Measurements from ENCODE around the gene HERC6. TPM values are rescaled to one million over a fixed set of nuclear protein-coding genes. Genes with fewer than 3 reads are reported as not detected.
"Not testable (repeated sequence)": the region's sequence is repeated elsewhere in the genome, so short reads cannot be mapped to it uniquely, and the experiment has no call there.

HERC6 gene
- total RNA-seq, 2 experiments from 2014 or later = 42.8 to 43.6 TPM

GRCh38 chr4:88409206-88409605 lies 30.6 kb downstream of the HERC6 start:
- no peaks in the 10 kb centered on the region for H3K27me3 Mint-ChIP-seq
- DNase-seq = no peak
- H3K4me3 Mint-ChIP-seq = no peak overlapping the region
- ChIA-PET CTCF (no interaction called here), POLR2A (no interaction called here)
- peaks cover 70% of the 10 kb centered on the region for H3K36me3 Mint-ChIP-seq (ENCODE audit: low read depth)
- H3K9me3 Mint-ChIP-seq = no peaks in the 10 kb centered on the region
- peaks cover 2% of the 10 kb centered on the region for H3K4me1 Mint-ChIP-seq
- no peak overlapping the region for H3K27ac Mint-ChIP-seq

GRCh38 chr4:88409789-88410188 lies 31.1 kb downstream of the HERC6 start:
- DNase-seq = no peak
- ChIA-PET POLR2A (no interaction called here), CTCF (interaction anchor here (1.1 kb wide), 1 partner anchor 18 kb away, joined by 3 read pairs; no protein-coding TSS in a partner anchor)
- Mint-ChIP-seq H3K9me3 (no peaks in the 10 kb centered on the region), H3K27me3 (no peaks in the 10 kb centered on the region), H3K4me1 (peaks cover 2% of the 10 kb centered on the region), H3K36me3 (ENCODE audit: low read depth) (peaks cover 70% of the 10 kb centered on the region), H3K4me3 (no peak overlapping the region), H3K27ac (no peak overlapping the region)

- CTCF ChIA-PET = interaction anchor here (0.7 to 1.5 kb wide), 4 partner anchors 8 to 43 kb away, joined by 3 to 4 read pairs (median 3); no protein-coding TSS in a partner anchor
- DNase-seq = no peak
- Mint-ChIP-seq H3K27ac (no peak overlapping the region), H3K4me1 (peaks cover 2% of the 10 kb centered on the region), H3K27me3 (no peaks in the 10 kb centered on the region), H3K36me3 (ENCODE audit: low read depth) (peaks cover 72% of the 10 kb centered on the region), H3K9me3 (no peaks in the 10 kb centered on the region), H3K4me3 (no peak overlapping the region)
- POLR2A ChIA-PET = interaction anchor here (0.6 kb wide), 1 partner anchor 16 kb away, joined by 3 read pairs; no protein-coding TSS in a partner anchor
Observed at GRCh38 chr4:88411491-88412096, 32.9 kb downstream of the HERC6 start.

GRCh38 chr4:88413801-88414200 lies 35.1 kb downstream of the HERC6 start:
- POLR2A ChIA-PET = no interaction called here

GRCh38 chr4:88414755-88415154 lies 36.1 kb downstream of the HERC6 start:
- CTCF ChIA-PET = no interaction called here
- Mint-ChIP-seq H3K27me3 (no peaks in the 10 kb centered on the region), H3K4me3 (no peak overlapping the region), H3K36me3 (ENCODE audit: low read depth) (peaks cover 69% of the 10 kb centered on the region), H3K4me1 (peaks cover 2% of the 10 kb centered on the region), H3K27ac (no peak overlapping the region), H3K9me3 (no peaks in the 10 kb centered on the region)
- POLR2A ChIA-PET = no interaction called here
- DNase-seq = no peak

More at GRCh38 chr4:88413801-88414200, 35.1 kb downstream of the HERC6 start:
- CTCF ChIA-PET = interaction anchor here (0.7 kb wide), 1 partner anchor 20 kb away, joined by 3 read pairs; no protein-coding TSS in a partner anchor
- Mint-ChIP-seq H3K36me3 (ENCODE audit: low read depth) (peaks cover 71% of the 10 kb centered on the region), H3K4me3 (no peak overlapping the region), H3K27me3 (no peaks in the 10 kb centered on the region), H3K27ac (no peak overlapping the region), H3K9me3 (no peaks in the 10 kb centered on the region), H3K4me1 (peaks cover 2% of the 10 kb centered on the region)
- DNase-seq = no peak

GRCh38 chr4:88415982-88416381 lies 37.3 kb downstream of the HERC6 start:
- ChIA-PET CTCF (no interaction called here), POLR2A (no interaction called here)
- H3K27ac Mint-ChIP-seq = no peak overlapping the region
- no peaks in the 10 kb centered on the region for H3K9me3 Mint-ChIP-seq
- H3K4me1 Mint-ChIP-seq = peaks cover 1% of the 10 kb centered on the region
- no peak for DNase-seq
- no peak overlapping the region for H3K4me3 Mint-ChIP-seq
- peaks cover 61% of the 10 kb centered on the region for H3K36me3 Mint-ChIP-seq (ENCODE audit: low read depth)
- H3K27me3 Mint-ChIP-seq = no peaks in the 10 kb centered on the region

- H3K4me3 Mint-ChIP-seq = no peak overlapping the region
- peaks cover 59% of the 10 kb centered on the region for H3K36me3 Mint-ChIP-seq (ENCODE audit: low read depth)
- H3K4me1 Mint-ChIP-seq = peaks cover 4% of the 10 kb centered on the region
- CTCF ChIA-PET = interaction anchor here (1.0 to 1.9 kb wide), 5 partner anchors 9 to 40 kb away, joined by 3 to 5 read pairs (median 4); partner anchors contain the start of gene HERC6
- no peaks in the 10 kb centered on the region for H3K9me3 Mint-ChIP-seq
- H3K27me3 Mint-ChIP-seq = no peaks in the 10 kb centered on the region
- no peak for DNase-seq
- POLR2A ChIA-PET = no interaction called here
- H3K27ac Mint-ChIP-seq = no peak overlapping the region
Observed at GRCh38 chr4:88418411-88418810, 39.8 kb downstream of the HERC6 start.

- Mint-ChIP-seq H3K9me3 (no peaks in the 10 kb centered on the region), H3K4me3 (no peak overlapping the region), H3K36me3 (ENCODE audit: low read depth) (peaks cover 54% of the 10 kb centered on the region), H3K4me1 (peaks cover 4% of the 10 kb centered on the region), H3K27ac (no peak overlapping the region), H3K27me3 (no peaks in the 10 kb centered on the region)
- DNase-seq = no peak
- CTCF ChIA-PET = interaction anchor here (0.7 to 1.2 kb wide), 2 partner anchors 8 to 9 kb away, joined by 3 to 4 read pairs; no protein-coding TSS in a partner anchor
- POLR2A ChIA-PET = no interaction called here
Observed at GRCh38 chr4:88419874-88420273, 41.2 kb downstream of the HERC6 start.

- DNase-seq = no peak
- Mint-ChIP-seq H3K9me3 (no peaks in the 10 kb centered on the region), H3K27me3 (no peaks in the 10 kb centered on the region), H3K4me1 (peaks cover 4% of the 10 kb centered on the region), H3K4me3 (no peak overlapping the region), H3K27ac (no peak overlapping the region), H3K36me3 (ENCODE audit: low read depth) (peaks cover 52% of the 10 kb centered on the region)
- ChIA-PET CTCF (no interaction called here), POLR2A (no interaction called here)
Observed at GRCh38 chr4:88420844-88421243, 42.2 kb downstream of the HERC6 start.

GRCh38 chr4:88422403-88422802 lies 43.8 kb downstream of the HERC6 start:
- DNase-seq = no peak

GRCh38 chr4:88429401-88429800 lies 50.7 kb downstream of the HERC6 start:
- H3K4me3 Mint-ChIP-seq = no peak overlapping the region
- no peaks in the 10 kb centered on the region for H3K4me1 Mint-ChIP-seq
- H3K27me3 Mint-ChIP-seq = no peaks in the 10 kb centered on the region
- H3K9me3 Mint-ChIP-seq = peaks cover 9% of the 10 kb centered on the region
- ChIA-PET POLR2A (no interaction called here), CTCF (no interaction called here)
- DNase-seq = no peak
- H3K27ac Mint-ChIP-seq = no peak overlapping the region
- peaks cover 77% of the 10 kb centered on the region for H3K36me3 Mint-ChIP-seq (ENCODE audit: low read depth)

More at GRCh38 chr4:88422403-88422802, 43.8 kb downstream of the HERC6 start:
- Mint-ChIP-seq H3K36me3 (ENCODE audit: low read depth) (peaks cover 57% of the 10 kb centered on the region), H3K4me1 (peaks cover 4% of the 10 kb centered on the region), H3K9me3 (no peaks in the 10 kb centered on the region), H3K27ac (no peak overlapping the region), H3K4me3 (no peak overlapping the region), H3K27me3 (no peaks in the 10 kb centered on the region)
- POLR2A ChIA-PET = no interaction called here
- CTCF ChIA-PET = no interaction called here

- CTCF ChIA-PET = no interaction called here
- Mint-ChIP-seq H3K27me3 (no peaks in the 10 kb centered on the region), H3K4me1 (peaks cover 8% of the 10 kb centered on the region), H3K36me3 (ENCODE audit: low read depth) (peaks cover 66% of the 10 kb centered on the region), H3K9me3 (peaks cover 7% of the 10 kb centered on the region), H3K4me3 (no peak overlapping the region), H3K27ac (no peak overlapping the region)
- POLR2A ChIA-PET = no interaction called here
- no peak for DNase-seq
Observed at GRCh38 chr4:88435987-88436693, 57.5 kb downstream of the HERC6 start.

GRCh38 chr4:88437873-88438272 lies 59.2 kb downstream of the HERC6 start:
- peaks cover 73% of the 10 kb centered on the region for H3K36me3 Mint-ChIP-seq (ENCODE audit: low read depth)
- H3K9me3 Mint-ChIP-seq, H3K27ac Mint-ChIP-seq, POLR2A ChIA-PET, H3K27me3 Mint-ChIP-seq, H3K4me3 Mint-ChIP-seq, DNase-seq, H3K4me1 Mint-ChIP-seq: not testable (repeated sequence)
- CTCF ChIA-PET = interaction anchor here (1.4 to 1.9 kb wide), 4 partner anchors 9 to 71 kb away, joined by 3 to 8 read pairs (median 6); no protein-coding TSS in a partner anchor
